HG02981 (cell line): Measurements from ENCODE around the gene SHB.

Experiments used
- ATAC-seq: cut with Tn5 transposase; IDR thresholded peaks from one replicate; pipeline ENCODE4 v1.9.1; 2021; ENCODE audit warnings: mild to moderate bottlenecking, moderate library complexity; ENCODE audit not compliant: unreplicated experiment

Gene SHB

GRCh38 chr9:38010918-38011704, 57.9 kb downstream of the SHB start:
- no peak for ATAC-seq

DNA sequence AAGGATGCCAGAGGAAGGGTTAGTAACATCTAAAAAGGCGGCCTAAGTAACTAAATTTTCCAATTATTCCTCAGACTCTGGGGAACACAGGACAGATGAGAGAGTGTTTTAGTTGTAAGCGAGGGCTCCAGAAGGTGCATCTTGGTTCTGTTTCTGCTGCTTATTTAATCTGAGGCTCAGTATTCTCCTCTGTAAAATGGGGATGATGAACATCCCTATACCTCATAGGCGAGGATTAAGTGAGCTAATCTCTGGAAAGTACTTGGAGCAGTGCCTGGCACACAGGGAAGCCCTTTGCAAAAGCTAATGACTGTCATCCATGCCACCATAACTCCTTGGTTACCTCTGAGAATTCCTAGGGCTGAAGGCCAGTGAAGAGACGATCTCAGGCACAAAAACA, 59.0 kb downstream of the SHB start:
- no peak for ATAC-seq

DNA sequence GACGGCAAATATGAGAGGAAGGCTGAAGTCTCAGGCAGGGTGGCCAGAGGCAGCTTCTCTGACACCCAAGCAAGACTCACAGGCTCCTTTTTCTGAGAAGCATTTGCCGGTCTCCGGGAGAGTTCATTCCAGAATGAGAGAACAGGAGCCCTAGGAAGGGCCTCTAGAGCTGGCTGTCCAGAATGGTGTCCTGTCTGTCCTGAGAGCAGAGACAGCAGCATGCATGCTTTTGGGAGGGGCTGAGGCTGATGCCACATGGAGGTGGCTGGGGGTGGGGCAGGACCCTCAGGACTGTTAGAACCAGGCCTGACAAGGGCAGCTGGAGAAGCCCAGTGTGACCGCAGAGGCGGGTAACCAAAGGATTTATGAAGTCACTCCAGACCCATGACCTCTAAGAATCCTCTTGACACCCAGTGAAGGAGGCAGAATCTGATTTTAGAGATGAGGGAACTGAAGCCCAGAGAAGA, 60.0 kb downstream of the SHB start:
- no peak for ATAC-seq

GRCh38 chr9:38008168-38009034, 60.6 kb downstream of the SHB start:
- ATAC-seq: peak; percentile 83

- ATAC-seq: no peak
These were observed 62.0 kb downstream of the SHB start for GRCh38 chr9:38007016-38007415.

- no peak for ATAC-seq
These were observed 62.9 kb downstream of the SHB start for GRCh38 chr9:38006163-38006562.

DNA sequence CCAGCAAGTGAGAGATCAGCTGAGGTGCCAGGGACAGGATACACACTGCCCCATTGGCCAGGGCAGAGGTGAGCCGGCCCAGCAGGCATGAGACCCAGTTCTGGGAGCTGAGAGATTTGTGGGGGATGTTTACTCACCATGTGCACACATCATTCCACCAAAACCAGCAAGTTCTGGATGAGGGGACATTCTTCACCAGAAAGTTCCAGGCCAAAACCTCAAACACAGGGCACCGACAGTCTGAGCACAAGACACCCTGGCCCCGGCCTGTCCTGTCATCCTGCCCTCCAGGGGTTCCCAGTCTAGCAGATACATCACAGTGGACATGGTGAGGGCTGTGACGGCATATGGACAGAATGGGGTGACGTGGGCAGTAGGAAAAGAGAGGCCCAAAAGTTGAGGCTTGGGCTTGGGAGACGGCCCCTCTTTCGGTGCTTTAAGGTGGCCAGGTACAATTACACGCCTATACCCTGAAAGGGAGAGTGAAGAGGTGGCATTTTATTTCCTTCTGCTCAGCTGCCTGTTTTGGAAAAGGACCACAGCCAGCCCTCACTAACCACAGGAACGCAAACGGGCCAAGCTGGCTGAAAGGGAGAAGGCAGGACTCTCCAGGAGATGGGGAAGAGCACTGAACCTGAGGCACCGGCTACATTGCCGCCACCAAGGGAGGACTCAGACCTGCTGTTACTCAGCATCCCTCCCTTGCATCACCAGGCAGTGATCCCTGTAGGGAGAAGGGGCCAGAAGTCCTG, 64.0 kb downstream of the SHB start:
- no peak for ATAC-seq

DNA sequence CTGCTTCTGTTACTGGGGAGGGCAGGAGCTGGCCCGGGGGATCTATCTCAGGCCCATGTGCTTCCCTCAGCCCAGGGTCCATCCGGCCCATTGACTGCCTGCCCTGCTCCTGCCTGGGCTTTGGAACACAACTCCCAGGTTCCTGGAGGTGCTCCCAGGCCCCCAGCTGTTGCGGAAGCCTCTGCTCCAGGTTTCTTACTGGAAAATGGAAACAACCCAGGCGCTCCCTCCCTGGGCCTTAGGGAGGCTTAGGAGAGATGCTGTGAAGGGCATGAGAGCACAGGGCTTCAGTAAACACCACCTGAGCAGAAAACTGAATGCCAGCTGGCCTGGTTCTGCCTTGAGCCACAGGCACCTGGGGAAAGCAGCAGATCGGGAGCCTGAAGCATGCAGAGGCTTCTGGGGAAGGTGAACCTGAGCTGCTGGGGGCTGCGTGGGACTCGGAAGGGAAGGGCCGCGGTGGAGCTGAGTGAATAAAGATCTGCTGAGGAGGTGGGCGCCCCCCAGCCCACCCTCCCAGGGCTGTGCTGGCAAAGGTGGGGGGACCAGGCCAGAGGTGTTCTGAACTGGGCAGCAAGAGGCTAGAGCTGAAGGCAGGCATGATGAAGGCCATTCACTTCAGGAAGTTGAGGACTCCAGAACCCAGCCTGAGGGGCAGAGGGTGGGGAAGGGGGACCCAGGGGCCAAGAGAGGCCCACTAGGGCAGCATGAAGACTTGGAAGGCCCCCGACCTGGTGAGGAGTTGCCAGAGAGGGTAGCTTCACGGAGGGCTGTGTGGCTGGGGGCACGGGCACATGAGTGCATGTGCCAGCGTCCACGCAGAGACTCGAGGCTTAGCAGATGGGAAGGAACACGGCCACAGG, 64.8 kb downstream of the SHB start:
- no peak for ATAC-seq

GRCh38 chr9:38003230-38003629, 65.8 kb downstream of the SHB start:
- ATAC-seq: no peak

DNA sequence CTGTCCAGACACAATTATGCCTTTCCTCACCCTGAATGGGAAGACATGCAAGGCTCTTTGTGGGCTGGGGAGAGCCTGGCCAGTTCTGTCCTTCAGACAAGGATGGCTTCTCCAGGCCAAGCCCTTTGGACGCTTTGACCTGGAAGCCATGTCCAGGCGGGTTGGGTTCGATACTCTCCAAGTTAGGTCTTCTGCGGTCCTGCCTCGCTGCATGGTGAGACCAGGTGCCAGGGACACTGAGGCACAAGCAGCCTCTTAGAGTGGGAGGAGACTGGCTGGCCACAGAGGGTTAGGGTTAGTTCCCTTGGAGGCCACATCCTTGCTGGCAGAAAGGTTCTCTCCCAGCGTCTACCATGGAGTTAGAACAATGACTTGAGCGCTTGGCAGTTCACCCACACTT, 67.6 kb downstream of the SHB start:
- ATAC-seq: no peak

GRCh38 chr9:38000735-38001134, 68.3 kb downstream of the SHB start:
- ATAC-seq: no peak

- ATAC-seq: no peak
These were observed 68.7 kb downstream of the SHB start for GRCh38 chr9:38000332-38000731.

- ATAC-seq: no peak
These were observed 69.3 kb downstream of the SHB start for GRCh38 chr9:37999588-38000189.

DNA sequence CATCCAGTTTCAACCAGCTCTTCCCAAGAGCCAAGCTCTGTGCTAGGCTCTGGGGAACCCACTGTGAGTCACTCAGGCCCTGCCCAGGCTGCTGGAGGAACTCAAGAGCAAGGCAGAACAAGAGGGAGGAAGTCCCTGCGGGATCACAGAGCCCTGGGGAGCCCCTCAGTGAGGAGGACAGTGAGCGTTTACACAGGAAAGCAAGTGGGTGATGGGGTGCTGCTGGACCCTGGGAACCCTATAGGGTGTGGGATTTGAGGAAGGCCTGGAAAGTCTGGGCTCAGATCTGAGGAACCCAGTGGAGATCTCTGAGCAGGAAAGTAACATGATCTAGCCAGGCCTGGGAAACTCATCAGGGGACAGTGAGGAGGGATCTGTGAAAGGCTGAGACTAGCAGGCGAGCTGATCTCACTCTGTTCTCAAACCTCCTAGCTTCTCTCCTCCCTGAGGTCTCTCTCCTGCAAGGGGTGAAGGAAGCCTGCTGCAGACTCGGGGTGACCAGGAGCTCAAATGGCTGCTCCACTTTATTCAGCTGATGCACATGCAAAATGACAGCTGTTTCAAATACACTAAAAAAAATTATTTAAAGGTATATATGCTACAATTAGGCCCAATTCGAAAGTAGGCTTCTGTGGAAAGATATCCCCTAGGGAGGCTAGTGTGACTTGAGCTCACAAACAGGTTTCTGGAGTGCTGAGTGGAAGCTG, 70.0 kb downstream of the SHB start:
- ATAC-seq: no peak

DNA sequence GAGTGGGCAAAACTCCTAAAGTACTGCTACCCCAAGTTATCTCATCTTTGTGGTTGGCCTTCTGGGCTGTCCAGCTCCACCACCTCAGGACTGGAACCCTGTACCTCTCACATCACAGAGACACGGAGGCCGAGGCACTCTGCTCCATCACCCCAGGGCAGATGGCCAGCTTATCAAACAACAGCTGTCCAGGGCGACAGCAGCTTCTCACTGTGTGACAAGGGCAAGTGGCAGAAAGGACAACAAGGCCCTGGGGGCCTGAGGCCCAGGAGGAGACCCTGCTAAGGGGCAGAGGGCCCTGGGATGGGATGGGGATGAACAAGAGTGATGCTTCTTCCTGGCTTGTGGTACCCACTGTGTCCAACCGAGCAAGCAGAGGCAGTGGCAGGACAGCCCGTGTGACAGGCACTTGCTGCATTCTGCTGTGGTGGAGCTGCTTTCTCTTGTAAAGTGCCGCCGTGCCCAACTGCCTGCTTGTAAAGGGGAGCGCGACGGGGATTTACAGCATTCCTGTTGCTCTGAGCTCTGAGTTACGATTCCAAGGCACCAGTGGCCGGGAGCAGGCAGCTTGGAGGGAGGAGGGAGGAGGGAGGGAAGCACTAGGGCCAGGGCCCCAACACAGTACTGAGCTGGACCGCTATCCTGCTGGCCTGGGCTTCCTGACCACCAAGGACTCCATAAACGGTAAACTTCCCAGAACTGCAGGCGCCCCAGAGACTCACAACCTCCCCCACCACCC, 71.2 kb downstream of the SHB start:
- ATAC-seq: no peak

- ATAC-seq: no peak
These were observed 72.2 kb downstream of the SHB start for GRCh38 chr9:37996819-37997217.

DNA sequence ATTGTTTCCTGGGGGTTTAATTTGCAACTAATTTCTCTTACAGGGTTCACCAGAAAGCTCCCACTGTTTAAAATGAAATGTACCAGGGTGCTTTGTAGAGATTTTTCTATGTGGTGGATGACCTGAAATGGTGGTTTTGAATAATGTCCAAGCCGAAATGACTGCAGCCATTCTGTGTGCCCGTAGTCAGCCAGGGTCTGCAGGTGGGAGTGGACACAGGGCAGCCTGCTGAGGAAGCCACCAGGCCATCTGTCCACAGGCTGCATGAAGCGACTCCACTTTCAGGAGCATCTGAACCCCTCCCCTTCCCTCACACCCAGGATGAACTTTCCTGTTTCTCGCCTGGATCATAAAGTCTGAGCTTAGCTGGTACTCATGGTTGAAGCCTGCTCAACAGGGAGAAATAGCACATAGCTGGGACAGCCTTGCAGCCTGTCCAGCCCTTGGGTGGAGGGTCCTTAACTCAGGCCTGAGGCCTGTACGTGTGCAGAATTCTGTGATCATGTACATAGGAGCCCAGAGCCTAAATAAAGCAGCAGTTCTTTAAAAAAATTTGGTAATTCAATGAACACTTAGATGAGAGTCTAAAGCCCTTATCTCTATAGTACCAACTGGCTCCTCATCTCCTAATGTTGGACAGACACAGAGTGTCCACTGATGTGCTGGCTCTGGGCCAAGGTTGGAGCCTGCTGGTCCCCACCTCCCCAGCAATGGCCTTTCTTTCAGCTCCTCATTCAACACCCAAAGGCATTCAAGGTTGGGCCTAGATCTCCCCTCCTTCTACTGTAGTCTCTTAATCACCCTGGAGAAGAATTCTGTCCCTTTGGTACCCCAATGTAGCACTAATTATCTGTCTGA, 72.8 kb downstream of the SHB start:
- no peak for ATAC-seq

DNA sequence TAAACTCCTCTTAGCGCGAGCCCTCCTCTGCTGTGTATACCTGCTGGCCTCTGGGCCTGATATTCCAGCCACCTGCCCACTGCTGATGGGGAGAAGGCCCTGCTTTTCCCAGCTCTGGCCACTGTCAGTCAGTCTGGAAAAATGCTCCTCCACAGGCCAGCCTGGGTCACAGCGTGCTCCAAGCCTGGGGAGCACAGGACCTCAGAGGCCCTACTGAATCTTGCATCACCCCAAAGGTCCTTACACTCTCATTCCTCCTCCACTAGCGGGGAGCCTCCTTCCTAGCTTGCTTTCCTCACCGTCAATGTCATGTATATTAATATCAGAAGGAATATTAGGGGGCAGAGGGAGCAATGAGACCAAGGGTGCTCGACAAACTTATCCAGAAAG, 73.7 kb downstream of the SHB start:
- ATAC-seq: no peak
